Measurements from ENCODE around the gene MAPK8. TPM values are rescaled to one million over a fixed set of nuclear protein-coding genes. Genes with fewer than 3 reads are reported as not detected.
A peak's percentile ranks its signal among the peaks of the same experiment; 100 is the strongest.

The MAPK8 gene
- total and polyA plus RNA-seq, 7 experiments from 2014 or later, result 22.2 to 63.9 (median 41.9) TPM

DNA sequence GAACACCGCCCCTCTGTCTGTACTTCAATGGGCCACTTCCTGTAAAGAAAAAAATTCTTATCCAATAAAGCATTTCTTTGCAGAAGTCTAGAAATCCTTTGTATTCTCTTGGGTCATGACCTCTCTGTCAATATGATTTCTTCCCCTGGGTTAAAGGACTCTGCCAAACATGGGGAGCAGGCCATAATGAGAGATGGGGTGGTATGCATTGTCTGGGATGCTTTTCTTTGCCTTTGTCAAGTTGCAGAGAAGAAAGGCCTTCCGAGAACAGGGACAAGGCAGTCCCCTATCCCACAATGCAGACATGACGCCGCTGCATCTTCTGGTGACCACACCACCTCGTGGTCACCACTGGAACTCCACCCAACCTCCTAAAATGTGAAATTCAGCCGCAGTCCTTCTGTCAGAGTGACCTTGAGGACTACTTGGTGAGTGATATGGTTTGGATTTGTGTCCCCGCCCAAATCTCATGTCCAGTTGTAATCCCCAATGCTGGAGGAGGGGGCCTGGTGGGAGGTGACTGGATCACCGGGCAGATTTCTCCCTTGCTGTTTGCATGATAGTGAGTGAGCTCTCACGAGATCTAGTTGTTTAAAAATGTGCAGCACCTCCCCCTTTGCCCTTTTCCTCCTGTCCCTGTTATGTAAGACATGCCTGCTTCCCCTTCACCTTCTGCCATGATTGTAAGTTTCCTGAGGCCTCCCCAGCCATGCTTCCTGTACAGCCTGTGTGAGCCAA lies 16.8 kb upstream of the MAPK8 start:
- peak in 7 of 9 donors; percentile 13 to 55 (median 24) for DNase-seq
- peaks cover 0 to 18% (median 9%) of the 10 kb centered on the region in 7 donors for H3K4me1 Mint-ChIP-seq
- H3K4me3 Mint-ChIP-seq, result no peak overlapping the region
- peak overlapping the region in 1 of 9 donors; percentile 36 for H3K27ac Mint-ChIP-seq
- peak; percentile 84 for ATAC-seq
- Histone ChIP-seq H3K27me3 (ENCODE audit: control insufficient read depth in 2 of 2, insufficient read depth in 2 of 2, low read length in 2 of 2) (no peaks in the 10 kb centered on the region), H3K4me1 (ENCODE audit: control insufficient read depth in 2 of 2, insufficient read depth in 2 of 2, low read length in 2 of 2) (no peaks in the 10 kb centered on the region), H3K36me3 (ENCODE audit: control insufficient read depth in 2 of 3, insufficient read depth in 3 of 3, low read length in 3 of 3) (no peaks in the 10 kb centered on the region), H3K4me3 (ENCODE audit: low read length) (no peak overlapping the region), H3K9me3 (ENCODE audit: control insufficient read depth in 2 of 3, low read length in 3 of 3) (no peaks in the 10 kb centered on the region), H3K27ac (ENCODE audit: low read depth, low read length) (no peak overlapping the region)
- CTCF ChIA-PET, result no interaction called here
- POLR2A ChIA-PET, result no interaction called here
- peaks cover 14 to 23% (median 16%) of the 10 kb centered on the region in 5 donors for H3K27me3 Mint-ChIP-seq
- peaks cover 0 to 15% (median 4%) of the 10 kb centered on the region in 11 donors for H3K9me3 Mint-ChIP-seq
- peaks cover 0 to 14% (median 0%) of the 10 kb centered on the region in 5 donors for H3K36me3 Mint-ChIP-seq
- intact Hi-C loops (cut with micrococcal nuclease), result loop anchor here in 1 of 2 donors (1.0 kb wide), 1 partner anchor 29 kb away; no protein-coding TSS in a partner anchor

DNA sequence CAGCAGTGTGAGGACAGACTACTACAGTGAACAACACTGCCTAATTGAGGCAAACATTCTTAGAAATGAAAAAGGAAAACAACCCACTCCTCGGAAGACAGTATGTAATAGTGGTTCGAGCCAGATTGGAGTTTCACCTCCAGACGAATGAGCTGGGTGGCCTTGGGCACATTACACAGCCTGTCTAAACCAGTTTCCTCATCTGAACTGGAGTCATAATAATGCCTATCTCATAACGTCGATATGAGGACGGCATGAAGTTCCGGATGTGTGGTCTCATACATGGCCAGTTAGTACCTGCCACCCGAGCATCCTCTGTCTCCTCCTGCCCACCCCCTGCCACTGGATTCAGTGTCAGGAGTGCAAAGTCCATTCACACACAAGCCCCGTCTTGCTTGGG lies 16.2 kb upstream of the MAPK8 start:
- H3K4me3 Mint-ChIP-seq, result no peak overlapping the region
- no peak for DNase-seq
- Histone ChIP-seq H3K27ac (ENCODE audit: low read depth, low read length) (no peak overlapping the region), H3K4me3 (ENCODE audit: low read length) (no peak overlapping the region), H3K27me3 (ENCODE audit: control insufficient read depth in 2 of 2, insufficient read depth in 2 of 2, low read length in 2 of 2) (no peaks in the 10 kb centered on the region), H3K4me1 (ENCODE audit: control insufficient read depth in 2 of 2, insufficient read depth in 2 of 2, low read length in 2 of 2) (no peaks in the 10 kb centered on the region), H3K9me3 (ENCODE audit: control insufficient read depth in 2 of 3, low read length in 3 of 3) (no peaks in the 10 kb centered on the region), H3K36me3 (ENCODE audit: control insufficient read depth in 2 of 3, insufficient read depth in 3 of 3, low read length in 3 of 3) (no peaks in the 10 kb centered on the region)
- H3K27ac Mint-ChIP-seq, result no peak overlapping the region
- ATAC-seq, result no peak
- peaks cover 0 to 8% (median 0%) of the 10 kb centered on the region in 5 donors for H3K36me3 Mint-ChIP-seq
- H3K9me3 Mint-ChIP-seq, result peaks cover 0 to 9% (median 2%) of the 10 kb centered on the region in 11 donors
- peaks cover 8 to 18% (median 13%) of the 10 kb centered on the region in 5 donors for H3K27me3 Mint-ChIP-seq
- CTCF ChIA-PET, result no interaction called here
- intact Hi-C loops (cut with micrococcal nuclease), result no loop called here
- H3K4me1 Mint-ChIP-seq, result peaks cover 0 to 18% (median 9%) of the 10 kb centered on the region in 7 donors
- POLR2A ChIA-PET, result no interaction called here

DNA sequence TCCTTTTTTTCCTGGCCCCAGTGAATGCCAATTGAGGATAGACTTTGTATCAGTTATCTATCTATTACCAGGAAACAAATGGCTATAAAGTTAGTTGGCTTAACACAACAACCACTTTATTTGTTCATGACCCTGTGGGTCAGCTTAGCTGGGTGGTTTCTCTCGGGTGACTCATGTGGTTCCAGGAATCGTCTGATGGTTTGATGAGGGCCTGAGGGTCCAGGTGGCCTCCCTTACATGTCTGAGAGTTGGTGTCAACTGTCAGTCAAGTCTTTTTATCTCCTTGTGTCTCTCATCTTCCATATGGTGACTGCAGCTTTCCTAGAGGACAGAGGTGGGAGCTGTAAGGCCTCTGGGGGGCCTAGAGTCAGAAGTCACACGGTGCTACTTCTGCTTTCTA lies 15.3 kb upstream of the MAPK8 start:
- H3K27me3 Mint-ChIP-seq, result peaks cover 0 to 12% (median 8%) of the 10 kb centered on the region in 5 donors
- no peaks in the 10 kb centered on the region for H3K27me3 ChIP-seq (ENCODE audit: control insufficient read depth in 2 of 2, insufficient read depth in 2 of 2, low read length in 2 of 2)
- ChIA-PET POLR2A (no interaction called here), CTCF (no interaction called here)
- H3K27ac ChIP-seq (ENCODE audit: low read depth, low read length), result no peak overlapping the region
- ATAC-seq, result no peak
- H3K36me3 Mint-ChIP-seq, result peaks cover 0 to 3% (median 0%) of the 10 kb centered on the region in 5 donors
- no peaks in the 10 kb centered on the region for H3K9me3 ChIP-seq (ENCODE audit: control insufficient read depth in 2 of 3, low read length in 3 of 3)
- H3K4me3 Mint-ChIP-seq, result no peak overlapping the region
- H3K4me1 Mint-ChIP-seq, result peaks cover 0 to 18% (median 9%) of the 10 kb centered on the region in 7 donors
- H3K4me3 ChIP-seq (ENCODE audit: low read length), result no peak overlapping the region
- no peak overlapping the region for H3K27ac Mint-ChIP-seq
- no peak for DNase-seq
- intact Hi-C loops (cut with micrococcal nuclease), result no loop called here
- H3K9me3 Mint-ChIP-seq, result peaks cover 0 to 5% (median 1%) of the 10 kb centered on the region in 11 donors
- H3K4me1 ChIP-seq (ENCODE audit: control insufficient read depth in 2 of 2, insufficient read depth in 2 of 2, low read length in 2 of 2), result no peaks in the 10 kb centered on the region
- H3K36me3 ChIP-seq (ENCODE audit: control insufficient read depth in 2 of 3, insufficient read depth in 3 of 3, low read length in 3 of 3), result no peaks in the 10 kb centered on the region

DNA sequence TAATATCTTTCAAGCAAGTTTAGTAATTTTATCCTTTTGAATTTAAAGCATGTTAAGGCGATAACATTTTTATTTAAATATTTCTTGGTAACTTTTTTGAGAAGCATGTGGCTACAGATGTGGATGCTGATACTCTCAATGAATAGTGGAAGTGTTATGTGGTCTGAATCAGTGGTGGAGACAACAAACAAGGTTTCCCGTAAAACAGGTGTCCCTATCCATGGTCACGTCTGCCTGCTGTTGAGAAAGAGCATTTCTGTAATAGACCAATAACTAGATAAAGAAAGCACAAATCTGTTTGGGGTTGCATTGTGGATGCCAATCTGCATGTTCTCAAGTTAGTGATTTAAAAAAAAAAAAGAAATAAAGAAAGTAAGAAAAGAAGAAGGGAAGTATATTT lies 13.9 kb upstream of the MAPK8 start:
- Mint-ChIP-seq H3K9me3 (no peaks in the 10 kb centered on the region), H3K27me3 (peaks cover 0 to 6% (median 4%) of the 10 kb centered on the region in 5 donors), H3K4me1 (peaks cover 0 to 14% (median 9%) of the 10 kb centered on the region in 7 donors), H3K36me3 (no peaks in the 10 kb centered on the region), H3K4me3 (no peak overlapping the region), H3K27ac (no peak overlapping the region)
- Histone ChIP-seq H3K27me3 (ENCODE audit: control insufficient read depth in 2 of 2, insufficient read depth in 2 of 2, low read length in 2 of 2) (no peaks in the 10 kb centered on the region), H3K36me3 (ENCODE audit: control insufficient read depth in 2 of 3, insufficient read depth in 3 of 3, low read length in 3 of 3) (no peaks in the 10 kb centered on the region), H3K4me3 (ENCODE audit: low read length) (no peak overlapping the region), H3K4me1 (ENCODE audit: control insufficient read depth in 2 of 2, insufficient read depth in 2 of 2, low read length in 2 of 2) (no peaks in the 10 kb centered on the region), H3K27ac (ENCODE audit: low read depth, low read length) (no peak overlapping the region), H3K9me3 (ENCODE audit: control insufficient read depth in 2 of 3, low read length in 3 of 3) (no peaks in the 10 kb centered on the region)
- intact Hi-C loops (cut with micrococcal nuclease), result no loop called here
- ChIA-PET POLR2A (no interaction called here), CTCF (no interaction called here)
- no peak for ATAC-seq
- DNase-seq, result no peak

DNA sequence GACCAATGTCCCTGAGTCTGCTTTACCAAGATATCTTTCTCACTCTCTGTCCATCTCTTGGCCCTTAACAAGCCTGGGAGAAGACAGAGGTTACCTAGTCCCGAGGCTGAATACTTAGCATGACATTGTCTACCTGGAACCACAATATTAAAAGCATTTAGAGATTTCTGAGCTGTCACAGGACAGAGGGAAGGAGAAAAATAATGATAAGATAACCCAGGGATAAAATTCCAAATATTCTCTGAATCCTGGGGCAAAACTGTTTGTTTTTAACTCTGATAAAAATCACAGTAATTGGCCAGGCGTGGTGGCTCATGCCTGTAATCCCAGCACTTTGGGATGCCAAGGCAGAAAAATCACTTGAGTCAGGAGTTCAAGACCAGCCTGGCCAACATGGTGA lies 12.0 kb upstream of the MAPK8 start:
- Mint-ChIP-seq H3K4me1 (peaks cover 0 to 7% (median 6%) of the 10 kb centered on the region in 7 donors), H3K27me3 (peaks cover 0 to 6% (median 4%) of the 10 kb centered on the region in 5 donors), H3K27ac (no peak overlapping the region), H3K4me3 (no peak overlapping the region), H3K36me3 (no peaks in the 10 kb centered on the region), H3K9me3 (no peaks in the 10 kb centered on the region)
- H3K27me3 ChIP-seq (ENCODE audit: control insufficient read depth in 2 of 2, insufficient read depth in 2 of 2, low read length in 2 of 2), result no peaks in the 10 kb centered on the region
- CTCF ChIA-PET, result no interaction called here
- H3K9me3 ChIP-seq (ENCODE audit: control insufficient read depth in 2 of 3, low read length in 3 of 3), result no peaks in the 10 kb centered on the region
- no peak for ATAC-seq
- H3K4me1 ChIP-seq (ENCODE audit: control insufficient read depth in 2 of 2, insufficient read depth in 2 of 2, low read length in 2 of 2), result no peaks in the 10 kb centered on the region
- H3K4me3 ChIP-seq (ENCODE audit: low read length), result no peak overlapping the region
- no peak overlapping the region for H3K27ac ChIP-seq (ENCODE audit: low read depth, low read length)
- H3K36me3 ChIP-seq (ENCODE audit: control insufficient read depth in 2 of 3, insufficient read depth in 3 of 3, low read length in 3 of 3), result no peaks in the 10 kb centered on the region
- POLR2A ChIA-PET, result no interaction called here
- no peak for DNase-seq
- intact Hi-C loops (cut with micrococcal nuclease), result no loop called here

DNA sequence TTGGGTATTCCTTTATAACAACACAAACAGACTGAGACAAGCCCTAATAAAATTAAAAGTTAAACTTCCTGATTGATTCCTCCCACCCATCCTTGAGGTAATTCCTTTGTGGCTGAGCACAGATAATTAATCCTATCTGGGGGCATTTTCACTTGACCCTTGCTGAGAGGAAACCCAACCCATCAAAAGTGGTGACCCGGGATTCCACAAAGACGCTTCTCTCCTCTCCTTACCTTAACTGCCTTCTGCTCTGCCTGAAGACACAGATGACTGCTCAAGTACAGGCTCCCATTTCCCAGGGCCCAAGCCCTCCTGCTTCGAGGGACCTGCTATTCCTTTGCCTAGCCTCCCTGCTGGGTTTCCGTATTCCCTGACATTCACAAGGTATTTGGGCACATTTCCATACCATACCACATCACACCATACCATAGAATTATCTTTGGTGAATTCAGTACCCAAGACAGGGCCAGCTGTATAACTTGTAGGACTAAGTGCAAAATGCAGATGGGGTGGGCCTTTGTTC lies 9.8 kb upstream of the MAPK8 start:
- DNase-seq, result no peak
- no peaks in the 10 kb centered on the region for H3K9me3 Mint-ChIP-seq
- no peaks in the 10 kb centered on the region for H3K27me3 ChIP-seq (ENCODE audit: control insufficient read depth in 2 of 2, insufficient read depth in 2 of 2, low read length in 2 of 2)
- no peak overlapping the region for H3K27ac ChIP-seq (ENCODE audit: low read depth, low read length)
- ChIA-PET CTCF (no interaction called here), POLR2A (no interaction called here)
- H3K4me1 Mint-ChIP-seq, result peaks cover 0 to 2% (median 0%) of the 10 kb centered on the region in 7 donors
- no peaks in the 10 kb centered on the region for H3K9me3 ChIP-seq (ENCODE audit: control insufficient read depth in 2 of 3, low read length in 3 of 3)
- H3K36me3 ChIP-seq (ENCODE audit: control insufficient read depth in 2 of 3, insufficient read depth in 3 of 3, low read length in 3 of 3), result no peaks in the 10 kb centered on the region
- intact Hi-C loops (cut with micrococcal nuclease), result no loop called here
- no peak overlapping the region for H3K4me3 Mint-ChIP-seq
- no peak overlapping the region for H3K27ac Mint-ChIP-seq
- no peak overlapping the region for H3K4me3 ChIP-seq (ENCODE audit: low read length)
- no peaks in the 10 kb centered on the region for H3K4me1 ChIP-seq (ENCODE audit: control insufficient read depth in 2 of 2, insufficient read depth in 2 of 2, low read length in 2 of 2)
- ATAC-seq, result no peak
- H3K27me3 Mint-ChIP-seq, result peaks cover 0 to 6% (median 4%) of the 10 kb centered on the region in 5 donors
- no peaks in the 10 kb centered on the region for H3K36me3 Mint-ChIP-seq

DNA sequence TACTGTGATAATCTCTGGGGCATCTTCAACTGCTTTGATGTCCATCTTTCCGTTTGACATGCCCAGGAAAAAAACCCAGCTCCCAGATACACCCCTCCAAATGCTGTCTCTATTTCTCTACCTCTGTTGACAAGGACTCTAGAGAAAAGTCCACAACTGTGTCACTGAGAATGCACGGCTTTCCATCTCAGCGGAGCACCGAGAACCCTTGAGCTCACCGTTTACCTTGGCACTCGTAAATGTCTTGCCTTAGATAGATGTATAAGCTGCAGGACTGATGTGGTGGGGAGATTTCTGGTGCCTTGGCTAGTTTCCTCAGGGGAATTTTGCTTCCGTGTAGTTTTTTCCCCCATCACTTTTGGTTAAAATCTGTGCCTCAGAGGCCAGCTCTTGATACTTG lies 7.4 kb upstream of the MAPK8 start:
- CTCF ChIA-PET, result no interaction called here
- H3K4me3 Mint-ChIP-seq, result no peak overlapping the region
- Histone ChIP-seq H3K27me3 (ENCODE audit: control insufficient read depth in 2 of 2, insufficient read depth in 2 of 2, low read length in 2 of 2) (no peaks in the 10 kb centered on the region), H3K27ac (ENCODE audit: low read depth, low read length) (no peak overlapping the region), H3K36me3 (ENCODE audit: control insufficient read depth in 2 of 3, insufficient read depth in 3 of 3, low read length in 3 of 3) (no peaks in the 10 kb centered on the region), H3K9me3 (ENCODE audit: control insufficient read depth in 2 of 3, low read length in 3 of 3) (no peaks in the 10 kb centered on the region), H3K4me3 (ENCODE audit: low read length) (no peak overlapping the region), H3K4me1 (ENCODE audit: control insufficient read depth in 2 of 2, insufficient read depth in 2 of 2, low read length in 2 of 2) (no peaks in the 10 kb centered on the region)
- no peaks in the 10 kb centered on the region for H3K9me3 Mint-ChIP-seq
- intact Hi-C loops (cut with micrococcal nuclease), result no loop called here
- H3K36me3 Mint-ChIP-seq, result no peaks in the 10 kb centered on the region
- DNase-seq (no peak), ATAC-seq (no peak)
- H3K27me3 Mint-ChIP-seq, result peaks cover 0 to 4% (median 0%) of the 10 kb centered on the region in 5 donors
- H3K4me1 Mint-ChIP-seq, result peaks cover 0 to 4% (median 0%) of the 10 kb centered on the region in 7 donors
- H3K27ac Mint-ChIP-seq, result no peak overlapping the region
- POLR2A ChIA-PET, result no interaction called here

Measured in naive thymus-derived CD4-positive, alpha-beta T cell (primary cell).